GM21526 (cell line): ENCODE measurements around the gene IPO9.
A peak's percentile ranks its signal among the peaks of the same experiment; 100 is the strongest.

ENCODE experiments used
- ATAC-seq: cut with Tn5 transposase; IDR thresholded peaks from one replicate; pipeline ENCODE4 v1.9.1; 2021; ENCODE audit warnings: moderate library complexity; ENCODE audit not compliant: unreplicated experiment, low FRiP score

IPO9 gene

DNA sequence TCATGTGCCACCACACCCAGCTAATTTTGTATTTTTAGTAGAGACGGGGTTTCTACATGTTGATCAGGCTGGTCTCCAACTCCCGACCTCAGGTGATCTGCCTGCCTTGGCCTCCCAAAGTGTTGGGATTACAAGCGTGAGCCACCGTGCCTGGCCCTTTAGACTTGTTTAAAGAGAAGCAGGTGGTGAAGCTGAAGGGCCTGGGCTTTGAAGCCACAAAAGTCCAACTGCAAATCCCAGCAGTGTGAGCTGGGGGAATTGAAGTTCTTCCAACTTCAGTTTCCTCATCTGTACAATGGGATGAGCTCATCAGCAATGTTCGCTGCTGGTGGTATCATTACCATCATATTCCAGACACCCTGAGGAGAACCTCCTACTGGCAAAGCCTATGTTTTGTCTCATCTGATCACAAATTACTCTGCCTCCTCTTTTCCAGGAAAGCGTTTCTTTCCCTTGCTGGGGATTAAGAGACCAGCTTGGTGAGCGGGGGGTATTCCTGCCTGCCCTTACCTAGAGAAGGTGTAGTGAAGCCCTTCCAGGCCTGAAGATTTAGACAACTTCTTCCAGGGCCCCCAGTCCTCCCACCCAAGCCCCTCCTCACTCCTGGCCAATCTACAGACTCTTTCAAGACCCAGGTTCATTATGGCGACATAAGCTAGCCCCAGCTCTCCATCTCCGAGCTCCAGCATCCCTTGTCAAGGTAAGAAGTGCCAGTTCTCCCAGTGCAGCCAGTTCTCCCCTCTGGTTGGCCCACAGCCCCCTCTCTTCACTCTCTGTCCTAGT, 57.3 kb downstream of the IPO9 start:
- ATAC-seq, result no peak

DNA sequence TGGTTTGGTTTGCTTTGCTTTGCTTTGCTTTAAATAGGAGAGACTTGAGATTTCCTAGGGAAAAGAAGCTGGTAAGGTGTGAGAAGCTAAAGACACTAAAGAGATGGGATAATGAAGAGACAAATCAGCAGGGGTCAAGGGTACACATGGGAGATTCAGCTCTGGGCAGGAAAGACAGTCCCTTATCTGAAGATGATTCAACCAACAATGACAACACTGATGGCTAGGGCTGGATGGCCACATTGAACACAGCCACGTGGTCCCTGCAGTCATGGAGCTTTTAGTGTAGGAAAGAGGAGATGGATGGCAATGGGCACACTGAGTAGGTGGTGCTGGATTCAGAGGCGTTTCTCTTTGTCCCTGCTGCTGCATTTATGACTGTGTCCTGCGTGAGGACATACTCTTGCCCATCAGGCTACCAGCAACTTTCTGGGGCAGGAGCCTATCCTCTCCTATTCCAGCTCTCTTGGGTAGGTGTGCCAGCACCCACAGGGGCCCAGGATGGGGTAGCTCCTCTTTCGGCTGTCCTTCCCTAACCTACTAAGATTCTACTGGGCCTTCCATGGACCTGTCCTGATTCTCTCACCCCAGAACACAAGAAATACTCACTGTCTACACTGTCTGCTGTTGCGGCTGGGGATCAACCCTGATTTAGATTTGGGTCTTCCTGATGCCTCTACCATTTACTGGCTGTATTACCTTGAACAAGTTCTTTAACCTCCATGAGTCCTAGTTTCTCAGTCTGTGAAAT, 58.3 kb downstream of the IPO9 start:
- no peak for ATAC-seq

DNA sequence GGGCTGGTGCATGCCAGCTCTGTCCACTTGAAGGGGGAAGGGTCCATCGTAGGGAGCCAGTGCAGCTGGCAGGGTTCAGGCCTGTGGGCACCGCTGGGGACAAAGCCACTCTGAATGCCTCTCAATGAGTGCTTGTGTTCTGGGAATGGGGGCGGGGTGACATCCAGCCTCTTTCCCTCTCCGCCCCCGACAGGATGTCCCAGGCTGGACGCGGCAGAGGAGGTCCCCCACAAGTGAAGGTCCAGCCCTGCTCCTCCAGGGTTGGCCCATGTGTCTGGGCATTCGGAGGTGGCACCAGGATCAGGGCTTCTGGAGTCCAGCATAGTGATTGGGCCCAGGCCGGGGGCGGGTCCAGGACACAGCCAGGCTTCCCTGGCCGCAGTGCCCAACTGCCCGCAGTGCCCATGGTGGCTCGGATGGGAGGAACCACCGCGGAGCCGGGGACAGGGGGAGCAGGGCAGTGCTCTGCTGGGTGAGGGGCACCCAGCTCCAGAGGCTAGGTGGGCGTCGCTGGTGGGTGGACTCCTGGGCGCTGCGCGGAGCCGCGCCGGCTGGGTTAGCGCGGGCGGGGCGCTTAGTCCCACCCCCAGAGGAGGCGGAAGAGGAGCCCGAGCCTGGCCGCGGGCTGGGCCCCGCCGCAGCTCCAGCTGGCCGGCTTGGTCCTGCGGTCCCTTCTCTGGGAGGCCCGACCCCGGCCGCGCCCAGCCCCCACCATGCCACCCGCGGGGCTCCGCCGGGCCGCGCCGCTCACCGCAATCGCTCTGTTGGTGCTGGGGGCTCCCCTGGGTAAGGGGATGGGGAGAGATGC, 59.5 kb downstream of the IPO9 start, which contains the start of gene SHISA4:
Gene SHISA4, plus strand, starts transcription at position 617 of the 808 bp plus-strand sequence. Its CDS starts 97 bp downstream, at position 714.
- ATAC-seq, result no peak

DNA sequence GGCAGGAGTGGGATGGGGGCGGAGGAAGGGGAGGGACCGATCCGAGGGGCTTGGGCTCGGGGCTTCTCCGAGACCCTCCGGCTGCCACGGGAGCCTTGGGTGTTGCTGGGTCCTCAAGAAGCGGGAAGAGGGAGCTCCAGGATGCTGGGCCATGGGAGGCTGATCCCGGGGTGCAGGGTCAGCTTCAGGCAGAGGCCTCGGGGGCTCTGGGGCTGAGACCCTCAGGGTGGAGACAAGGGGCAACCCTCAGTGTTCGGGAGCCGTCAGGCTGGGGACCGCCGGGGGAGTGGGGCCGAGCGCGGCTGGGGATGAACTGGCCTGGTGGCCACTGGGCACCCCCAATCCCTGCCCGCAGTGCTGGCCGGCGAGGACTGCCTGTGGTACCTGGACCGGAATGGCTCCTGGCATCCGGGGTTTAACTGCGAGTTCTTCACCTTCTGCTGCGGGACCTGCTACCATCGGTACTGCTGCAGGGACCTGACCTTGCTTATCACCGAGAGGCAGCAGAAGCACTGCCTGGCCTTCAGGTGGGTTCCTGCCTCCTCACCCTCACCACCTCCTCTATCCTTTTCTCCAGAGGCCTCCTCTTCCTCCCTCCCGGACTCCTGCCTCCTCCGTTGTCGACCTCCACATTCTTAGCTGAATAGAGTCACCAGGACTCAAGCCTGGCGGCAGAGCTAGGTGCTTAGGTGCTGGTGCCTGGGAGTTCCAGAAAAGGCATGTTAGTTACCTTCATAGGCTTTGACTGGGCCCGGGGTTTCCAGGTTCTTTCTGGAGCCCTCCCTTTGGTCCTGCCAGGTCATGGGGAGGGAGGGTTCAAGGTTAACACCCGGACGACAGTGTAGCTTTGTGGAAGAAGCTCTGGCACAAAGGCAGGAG, 60.4 kb downstream of the IPO9 start:
- no peak for ATAC-seq

DNA sequence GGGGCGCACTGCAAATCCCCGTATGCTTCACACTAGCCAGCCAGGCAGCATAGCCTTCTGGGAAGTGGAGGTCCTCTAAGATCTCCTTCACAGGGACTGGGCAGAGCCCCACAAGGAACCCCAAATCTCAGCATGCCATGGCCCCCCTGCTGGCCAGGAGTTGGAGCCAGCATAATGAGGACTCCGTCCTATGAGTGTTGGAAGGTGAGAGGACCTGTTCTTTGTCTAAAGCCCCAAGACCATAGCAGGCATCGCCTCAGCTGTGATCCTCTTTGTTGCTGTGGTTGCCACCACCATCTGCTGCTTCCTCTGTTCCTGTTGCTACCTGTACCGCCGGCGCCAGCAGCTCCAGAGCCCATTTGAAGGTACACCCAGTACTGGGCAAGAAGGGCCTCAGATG, 61.3 kb downstream of the IPO9 start:
- ATAC-seq, result no peak

DNA sequence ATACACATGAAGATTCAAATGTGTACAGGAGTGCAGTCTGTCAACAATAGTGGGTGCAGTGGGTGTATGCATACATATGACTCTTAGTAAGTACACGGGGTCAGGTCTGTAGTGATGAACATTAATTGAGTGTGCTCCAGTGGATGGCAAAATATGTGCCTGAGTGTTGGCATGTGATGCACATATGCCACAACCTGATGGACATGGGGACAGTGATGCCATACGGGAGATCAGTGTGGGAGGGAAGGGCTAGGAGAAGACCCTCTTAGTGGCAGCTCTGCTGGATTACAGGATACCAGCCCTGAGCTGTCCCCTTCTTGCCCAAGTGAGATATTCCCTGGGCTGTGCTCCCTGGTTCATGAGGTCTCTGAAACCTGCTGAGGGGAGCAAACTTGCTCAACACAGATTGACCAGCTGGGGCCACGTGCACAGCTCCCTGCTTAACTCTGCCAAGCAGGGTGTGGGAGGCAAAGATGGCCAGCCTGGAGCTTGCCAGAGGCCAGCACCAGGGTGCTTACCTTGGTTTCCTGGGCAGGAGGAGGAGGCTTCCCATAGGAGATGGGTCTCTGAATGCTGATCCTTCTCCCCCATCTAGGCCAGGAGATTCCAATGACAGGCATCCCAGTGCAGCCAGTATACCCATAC, 62.0 kb downstream of the IPO9 start:
- no peak for ATAC-seq

DNA sequence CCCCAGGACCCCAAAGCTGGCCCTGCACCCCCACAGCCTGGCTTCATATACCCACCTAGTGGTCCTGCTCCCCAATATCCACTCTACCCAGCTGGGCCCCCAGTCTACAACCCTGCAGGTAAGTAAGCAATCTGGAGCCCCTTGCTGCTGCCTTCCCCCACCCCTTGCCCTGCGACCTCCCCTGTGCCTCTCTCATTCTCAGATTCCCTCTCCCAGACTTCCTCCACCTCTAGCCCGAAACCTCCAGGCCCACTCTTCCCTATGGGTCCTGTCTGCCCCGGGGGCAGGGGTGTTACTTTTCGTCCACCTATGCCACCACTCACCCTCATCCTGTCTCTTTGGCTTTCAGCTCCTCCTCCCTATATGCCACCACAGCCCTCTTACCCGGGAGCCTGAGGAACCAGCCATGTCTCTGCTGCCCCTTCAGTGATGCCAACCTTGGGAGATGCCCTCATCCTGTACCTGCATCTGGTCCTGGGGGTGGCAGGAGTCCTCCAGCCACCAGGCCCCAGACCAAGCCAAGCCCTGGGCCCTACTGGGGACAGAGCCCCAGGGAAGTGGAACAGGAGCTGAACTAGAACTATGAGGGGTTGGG, 62.6 kb downstream of the IPO9 start:
- no peak for ATAC-seq

DNA sequence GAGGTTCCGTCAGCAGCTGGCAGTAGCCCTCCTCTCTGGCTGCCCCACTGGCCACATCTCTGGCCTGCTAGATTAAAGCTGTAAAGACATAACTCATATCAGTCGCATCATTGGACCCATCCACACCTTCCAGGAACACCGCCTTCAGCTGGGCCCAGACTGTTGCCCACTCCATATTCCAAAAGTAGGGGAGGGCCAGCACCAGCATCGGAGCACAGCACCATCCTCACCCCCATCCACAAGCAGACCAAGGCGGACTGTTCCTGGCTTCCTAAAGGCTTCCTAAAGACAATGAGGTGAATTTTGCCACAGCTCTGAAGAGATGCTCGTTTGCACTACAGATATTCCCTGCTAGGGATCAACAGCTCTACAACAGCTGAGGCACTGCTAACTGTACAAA, 63.3 kb downstream of the IPO9 start:
- ATAC-seq, result no peak

DNA sequence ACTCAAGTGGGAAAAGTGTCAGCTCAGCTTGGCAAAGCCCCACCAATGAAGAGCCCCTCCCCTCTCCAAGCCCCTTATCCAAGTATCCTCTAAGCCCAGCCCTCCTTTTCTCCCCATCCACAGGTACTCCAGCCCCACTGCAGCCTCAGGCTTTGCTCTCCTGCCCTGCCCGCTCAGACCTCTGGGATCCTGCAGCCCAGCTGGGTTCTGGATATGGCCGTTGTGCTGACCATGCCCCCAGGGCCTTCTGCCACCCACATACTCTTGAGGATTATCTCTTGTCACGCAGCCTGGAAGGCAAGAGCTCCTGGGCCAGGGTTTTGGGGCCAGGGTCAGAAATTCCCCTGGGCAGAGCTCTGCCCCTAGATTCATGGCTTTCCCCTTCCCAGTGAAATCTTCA, 64.5 kb downstream of the IPO9 start:
- no peak for ATAC-seq

DNA sequence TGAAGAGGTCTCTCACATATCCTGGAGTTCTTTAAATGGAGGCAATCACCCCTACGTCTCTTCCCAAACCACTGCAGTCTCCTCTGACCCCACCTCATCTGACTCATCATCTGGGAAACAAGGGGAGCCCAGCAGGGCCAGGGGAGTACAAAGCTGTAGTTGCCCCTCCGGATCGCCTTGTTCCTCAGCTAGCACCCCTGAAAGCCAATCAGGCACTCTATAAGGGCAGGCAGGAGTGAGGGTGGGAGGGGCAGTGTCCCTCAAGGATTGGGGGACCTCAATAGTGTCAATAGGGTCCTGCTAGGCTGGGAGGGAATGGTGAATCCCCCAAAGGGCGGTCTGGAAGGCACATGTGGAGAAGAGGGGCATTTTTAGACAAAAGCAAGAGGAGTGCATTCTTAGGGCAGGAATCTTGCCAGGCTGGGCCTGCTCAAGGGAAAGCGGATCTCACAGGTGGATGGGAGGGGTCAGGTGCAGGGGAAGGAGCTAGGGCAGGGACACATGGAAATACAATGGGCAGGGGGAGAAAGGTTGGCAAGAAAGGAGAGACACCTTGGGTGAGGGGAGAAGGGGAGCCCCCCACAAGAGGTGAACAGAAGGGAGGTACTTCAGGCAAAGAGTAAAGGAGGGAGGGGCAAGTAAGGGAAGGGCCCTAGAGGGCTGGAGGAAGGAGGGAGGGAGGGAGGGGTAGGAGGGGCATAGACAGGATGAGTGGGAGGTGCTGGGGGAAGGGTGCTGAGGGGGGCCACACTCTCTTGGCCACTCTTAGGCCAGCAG, 65.6 kb downstream of the IPO9 start:
- ATAC-seq, result no peak

DNA sequence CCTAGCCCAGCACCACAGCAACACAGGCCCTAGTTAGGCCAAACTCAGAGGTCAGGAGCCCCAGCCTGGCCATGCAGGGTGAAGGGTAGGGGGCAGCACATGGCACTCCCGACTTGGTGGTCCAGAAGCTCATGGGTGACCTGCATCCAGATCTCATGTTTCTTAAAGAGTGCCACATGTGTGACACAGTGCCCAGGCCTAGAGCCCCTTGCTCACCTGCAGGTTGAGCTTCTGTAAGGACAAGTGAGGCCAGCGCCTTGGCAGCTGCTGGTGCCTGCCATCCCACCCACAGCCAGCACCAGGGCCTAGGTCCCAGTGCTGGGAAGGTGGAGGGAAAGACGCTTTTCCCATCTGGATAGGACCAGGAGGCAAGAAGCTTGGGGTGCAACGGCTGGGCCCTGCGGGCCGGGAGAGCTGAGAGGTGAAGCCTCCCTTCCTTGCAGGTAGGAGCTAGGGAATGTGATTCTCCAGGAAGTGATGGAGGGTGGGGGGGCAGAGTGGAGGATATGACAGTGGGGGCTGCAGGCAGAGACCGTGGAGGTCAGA, 66.2 kb downstream of the IPO9 start:
- no peak for ATAC-seq

DNA sequence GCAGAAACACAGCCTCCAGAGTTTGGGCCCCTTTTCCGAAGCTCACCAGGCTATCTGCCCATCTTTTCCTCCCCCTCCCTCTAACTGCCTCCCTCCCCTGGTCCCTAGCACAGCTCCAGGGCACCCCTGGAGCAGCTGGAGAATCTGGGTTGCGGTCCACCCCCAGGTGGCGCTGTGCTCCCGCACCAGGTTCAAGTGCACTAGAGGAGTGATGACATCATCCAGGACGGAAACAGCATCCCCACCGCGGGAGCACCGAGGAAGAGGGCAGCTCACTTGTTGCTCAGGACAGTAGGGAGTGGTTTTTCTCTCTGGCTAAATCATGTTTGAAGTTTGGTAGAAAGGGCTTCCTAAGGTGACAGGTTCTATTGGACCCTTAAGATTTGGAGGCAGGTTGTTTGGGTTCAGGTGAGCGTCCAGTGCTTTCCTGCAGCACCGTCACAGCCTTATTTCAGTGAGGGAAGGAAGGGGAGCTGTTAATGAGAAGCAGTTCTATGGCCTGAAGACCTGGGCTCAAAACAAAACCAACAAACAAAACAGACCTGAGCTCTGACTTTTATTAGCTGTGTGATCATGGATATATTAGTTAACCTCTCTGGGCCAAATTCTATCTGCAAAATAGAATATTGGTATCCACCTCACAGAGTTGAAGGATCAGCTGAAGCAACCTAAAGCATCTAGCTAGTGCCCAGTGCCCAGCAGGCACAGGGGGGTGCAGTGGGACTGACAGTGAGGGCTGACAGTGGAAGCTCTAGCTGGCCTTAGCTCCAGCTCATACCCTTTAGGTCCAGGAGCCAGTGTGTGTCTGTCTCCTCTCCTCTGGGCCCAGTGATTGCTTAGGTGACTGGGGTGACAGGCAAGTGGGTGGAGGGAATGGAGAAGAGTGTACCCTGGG, 67.2 kb downstream of the IPO9 start:
- peak; percentile 63 for ATAC-seq

DNA sequence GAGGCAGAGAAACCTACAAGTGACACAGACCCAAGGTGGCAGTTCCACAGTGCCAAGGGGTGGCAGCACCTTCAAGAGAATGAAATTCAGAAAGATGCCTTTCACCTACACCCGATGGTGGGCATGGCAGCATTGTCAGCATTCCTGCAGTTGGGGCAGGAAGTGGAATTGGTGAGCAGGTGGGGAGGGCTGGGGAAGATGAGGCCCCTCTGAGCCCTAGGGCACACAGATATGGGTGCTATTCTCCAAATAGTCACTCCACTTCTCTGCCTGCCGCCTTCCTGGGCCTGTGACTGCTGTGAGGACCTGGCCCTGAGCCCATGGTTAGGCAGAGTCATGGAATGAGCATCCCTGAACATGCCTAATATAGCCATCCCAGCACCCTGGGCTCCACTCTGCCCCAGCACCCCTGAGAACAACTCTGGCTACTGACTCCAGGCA, 68.0 kb downstream of the IPO9 start:
- no peak for ATAC-seq

DNA sequence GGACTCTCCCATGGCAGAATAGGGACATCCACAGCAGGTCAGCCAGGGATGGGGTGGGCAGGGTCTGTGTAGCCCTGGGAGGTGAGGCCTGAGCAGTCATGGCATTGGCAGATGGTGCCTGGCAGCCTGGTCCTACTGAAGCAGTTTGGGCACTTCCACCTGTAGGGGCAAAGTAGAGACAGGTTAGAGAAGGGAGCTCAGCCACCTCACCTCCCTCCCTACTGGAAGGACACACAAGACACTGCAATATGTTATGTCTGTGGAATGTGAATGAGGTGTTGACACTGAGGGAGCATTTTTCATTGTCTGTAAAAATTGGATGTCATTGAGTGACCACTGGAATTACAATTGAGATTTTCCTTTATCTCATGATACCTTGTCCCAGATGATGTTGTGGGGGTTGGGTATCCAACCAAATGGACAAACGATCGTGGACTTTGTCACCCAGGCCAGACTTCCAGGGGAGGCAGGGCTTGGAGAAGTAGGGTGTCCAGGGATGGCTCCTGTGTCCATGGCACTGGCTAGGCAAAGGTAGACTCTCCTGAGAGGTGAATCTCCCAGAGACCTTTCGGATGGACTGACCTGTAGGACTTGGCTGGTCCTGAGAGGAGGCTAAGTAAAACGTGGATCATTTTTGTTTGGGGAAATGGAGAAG, 69.4 kb downstream of the IPO9 start:
- no peak for ATAC-seq

DNA sequence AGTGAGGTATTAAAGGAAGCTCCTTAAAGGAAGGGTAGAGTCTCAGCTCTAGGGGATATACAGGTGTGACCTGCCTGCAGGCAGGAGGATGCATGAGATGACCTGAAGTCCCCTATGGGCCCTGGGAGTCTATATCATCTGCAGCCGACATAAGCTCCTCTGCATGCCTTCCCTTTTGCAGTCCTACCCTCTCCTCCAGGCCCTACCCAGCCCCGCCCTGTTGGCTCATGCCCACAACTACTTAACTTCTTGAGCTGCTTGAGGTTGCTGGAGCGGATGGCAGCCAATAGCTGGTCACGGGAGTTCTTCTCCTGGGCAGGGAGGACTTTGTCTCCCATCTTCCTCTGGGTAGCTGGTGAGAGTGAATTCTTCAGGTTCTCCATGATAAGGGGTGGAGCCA, 70.0 kb downstream of the IPO9 start:
- ATAC-seq, result no peak

DNA sequence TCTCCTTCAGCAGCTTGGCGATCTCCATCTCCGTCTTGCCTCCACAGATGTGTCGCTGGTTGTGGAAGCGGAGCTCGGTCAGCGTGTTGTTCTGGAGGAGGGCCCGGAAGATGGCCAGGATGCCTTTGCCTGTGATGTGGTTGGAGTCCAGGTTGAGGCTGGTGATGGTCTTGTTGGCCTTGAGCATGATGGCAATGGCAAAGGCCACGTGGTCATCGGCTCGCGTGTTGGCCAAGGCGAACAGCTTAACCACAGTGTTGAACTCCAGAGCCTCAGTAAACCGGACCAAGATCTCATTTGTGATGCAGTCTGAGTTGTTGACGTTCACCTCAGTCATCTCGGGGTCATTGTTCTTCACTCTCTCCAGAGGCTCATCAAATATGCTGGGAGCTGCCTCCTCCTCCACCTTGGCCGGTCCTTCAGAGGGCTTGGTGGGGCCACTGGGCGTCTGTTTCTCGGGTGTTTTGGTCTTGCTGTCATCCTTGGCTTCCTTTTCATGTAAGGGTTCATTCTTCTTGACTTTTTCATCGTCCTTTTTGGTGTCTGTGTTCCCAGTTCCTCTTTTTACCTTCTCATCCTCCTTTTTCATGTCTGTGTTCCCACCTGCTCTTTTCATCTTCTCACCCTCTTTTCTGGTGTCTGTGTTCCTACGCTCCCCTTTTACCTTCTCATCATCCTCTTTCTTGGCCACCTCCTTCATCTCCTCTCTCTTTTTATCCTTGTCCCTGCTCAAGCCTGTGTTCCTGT, 70.9 kb downstream of the IPO9 start:
- no peak for ATAC-seq
